Measurements from ENCODE around the gene BAZ1A.
"Not testable (repeated sequence)": the region's sequence is repeated elsewhere in the genome, so short reads cannot be mapped to it uniquely, and the experiment has no call there.

The BAZ1A gene

GRCh38 chr14:34851395-34851794 lies 23.8 kb downstream of the BAZ1A start:
- DNase-seq: no peak

GRCh38 chr14:34845869-34846268 lies 29.3 kb downstream of the BAZ1A start:
- DNase-seq: no peak

GRCh38 chr14:34843011-34843554 lies 32.1 kb downstream of the BAZ1A start:
- no peak for DNase-seq

GRCh38 chr14:34837801-34838322 lies 37.3 kb downstream of the BAZ1A start:
- no peak for DNase-seq

GRCh38 chr14:34835312-34835711 lies 39.8 kb downstream of the BAZ1A start:
- DNase-seq: no peak

- DNase-seq: no peak
Observed at GRCh38 chr14:34833549-34834523, 41.3 kb downstream of the BAZ1A start.

GRCh38 chr14:34826661-34827060 lies 48.5 kb downstream of the BAZ1A start:
- DNase-seq: no peak

- DNase-seq: no peak
Observed at GRCh38 chr14:34824826-34825225, 50.3 kb downstream of the BAZ1A start.

GRCh38 chr14:34824256-34824655 lies 50.9 kb downstream of the BAZ1A start:
- DNase-seq: no peak

- DNase-seq: no peak
Observed at GRCh38 chr14:34817768-34818167, 57.4 kb downstream of the BAZ1A start.

GRCh38 chr14:34810028-34810427 lies 65.1 kb downstream of the BAZ1A start:
- DNase-seq: no peak

- DNase-seq: no peak
Observed at GRCh38 chr14:34806257-34806656, 68.9 kb downstream of the BAZ1A start.

GRCh38 chr14:34804933-34805332 lies 70.2 kb downstream of the BAZ1A start:
- no peak for DNase-seq

GRCh38 chr14:34798861-34799260 lies 76.3 kb downstream of the BAZ1A start:
- not testable (repeated sequence) for DNase-seq

GRCh38 chr14:34797747-34798583 lies 77.2 kb downstream of the BAZ1A start:
- no peak for DNase-seq

- no peak for DNase-seq
Observed at GRCh38 chr14:34796902-34797301, 78.3 kb downstream of the BAZ1A start.

GRCh38 chr14:34794941-34795340 lies 80.2 kb downstream of the BAZ1A start:
- DNase-seq: no peak

- no peak for DNase-seq
Observed at GRCh38 chr14:34794217-34794616, 80.9 kb downstream of the BAZ1A start.

GRCh38 chr14:34792598-34792997 lies 82.6 kb downstream of the BAZ1A start:
- no peak for DNase-seq

- no peak for DNase-seq
Observed at GRCh38 chr14:34785223-34786006, 89.7 kb downstream of the BAZ1A start.

GRCh38 chr14:34782031-34782430 lies 93.1 kb downstream of the BAZ1A start:
- DNase-seq: no peak

GRCh38 chr14:34781242-34781641 lies 93.9 kb downstream of the BAZ1A start:
- DNase-seq: no peak

Data from activated naive CD4-positive, alpha-beta T cell treated with anti-CD3 and anti-CD28 coated beads, Interleukin-2, amount 50 U/mL, for 16 hours (primary cell).